MM.1S (cell line): Measurements from ENCODE around the gene BPGM.

Experiments used
- EZH2 ChIP-seq: fragments of 300-600 bp; sonication (generic); optimal IDR thresholded peaks from 2 replicates; pipeline ENCODE3; 2017; ENCODE audit warnings: low read depth, mild to moderate bottlenecking, antibody characterized with exemption, low read length, mixed read lengths
- EZH2phosphoT487 ChIP-seq: fragments of 300-600 bp; sonication (generic); IDR thresholded peaks from 2 replicates; pipeline ENCODE4 v1.6.1; 2018; ENCODE audit warnings: antibody characterized with exemption, low read length
- TF ChIP-seq, protein P1 (sequence below): fragments of 300-600 bp; sonication (generic); IDR thresholded peaks from 2 replicates; pipeline ENCODE4 v1.5.1; 2016; ENCODE audit warnings: antibody characterized with exemption, low read length, mixed read lengths

DNA sequence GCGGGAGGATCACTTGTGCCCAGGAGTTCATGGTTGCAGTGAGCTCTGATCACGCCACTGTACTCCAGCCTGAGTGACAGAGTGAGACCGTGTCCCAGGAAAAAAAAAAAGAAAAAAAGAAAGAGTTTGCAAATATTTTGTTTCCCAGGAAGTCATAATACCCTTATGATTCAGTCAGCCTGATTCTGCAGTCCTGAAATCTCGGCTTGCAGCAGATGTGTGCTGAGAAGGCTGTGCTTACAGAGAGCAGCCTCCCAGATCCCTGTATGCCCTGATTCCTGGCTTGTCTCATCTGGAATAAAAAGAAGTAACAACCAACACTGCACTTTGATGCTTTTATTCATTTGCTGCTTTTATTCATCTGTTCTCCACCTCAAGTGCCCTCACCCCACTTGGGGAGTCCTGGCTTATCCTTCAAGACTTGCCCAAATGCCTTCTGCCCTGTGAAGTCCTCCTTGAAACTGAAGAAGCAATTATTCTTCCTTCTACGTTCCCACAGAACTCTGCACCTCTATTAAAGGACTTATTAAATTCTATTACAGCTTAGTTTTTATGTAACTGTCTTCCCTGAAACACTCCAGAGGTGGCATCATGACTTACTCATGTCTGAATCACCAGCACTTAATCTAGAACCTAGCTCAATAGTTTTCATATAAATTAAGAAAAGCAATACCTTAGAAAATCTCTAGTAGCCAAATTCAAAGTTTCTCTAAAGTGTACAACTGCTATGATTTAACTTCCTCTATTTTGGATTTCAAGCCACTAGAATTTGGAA is 27.7 kb upstream of the BPGM start:
- TF ChIP-seq, protein P1, sequence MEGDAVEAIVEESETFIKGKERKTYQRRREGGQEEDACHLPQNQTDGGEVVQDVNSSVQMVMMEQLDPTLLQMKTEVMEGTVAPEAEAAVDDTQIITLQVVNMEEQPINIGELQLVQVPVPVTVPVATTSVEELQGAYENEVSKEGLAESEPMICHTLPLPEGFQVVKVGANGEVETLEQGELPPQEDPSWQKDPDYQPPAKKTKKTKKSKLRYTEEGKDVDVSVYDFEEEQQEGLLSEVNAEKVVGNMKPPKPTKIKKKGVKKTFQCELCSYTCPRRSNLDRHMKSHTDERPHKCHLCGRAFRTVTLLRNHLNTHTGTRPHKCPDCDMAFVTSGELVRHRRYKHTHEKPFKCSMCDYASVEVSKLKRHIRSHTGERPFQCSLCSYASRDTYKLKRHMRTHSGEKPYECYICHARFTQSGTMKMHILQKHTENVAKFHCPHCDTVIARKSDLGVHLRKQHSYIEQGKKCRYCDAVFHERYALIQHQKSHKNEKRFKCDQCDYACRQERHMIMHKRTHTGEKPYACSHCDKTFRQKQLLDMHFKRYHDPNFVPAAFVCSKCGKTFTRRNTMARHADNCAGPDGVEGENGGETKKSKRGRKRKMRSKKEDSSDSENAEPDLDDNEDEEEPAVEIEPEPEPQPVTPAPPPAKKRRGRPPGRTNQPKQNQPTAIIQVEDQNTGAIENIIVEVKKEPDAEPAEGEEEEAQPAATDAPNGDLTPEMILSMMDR: no peak
- TF ChIP-seq EZH2phosphoT487 (no peak), EZH2 (no peak)
